SIG-M5 treated with dmso at 0.1 percent for 504 hours (cell line): ENCODE measurements around the gene BEST2.
A peak's percentile ranks its signal among the peaks of the same experiment; 100 is the strongest.
"Not testable (repeated sequence)": the region's sequence is repeated elsewhere in the genome, so short reads cannot be mapped to it uniquely, and the experiment has no call there.

Source experiments
- DNase-seq: peaks from one replicate; lab custom pipeline; 2025; ENCODE audit not compliant: unreplicated experiment; lab: John Stamatoyannopoulos, UW

The BEST2 gene

DNA sequence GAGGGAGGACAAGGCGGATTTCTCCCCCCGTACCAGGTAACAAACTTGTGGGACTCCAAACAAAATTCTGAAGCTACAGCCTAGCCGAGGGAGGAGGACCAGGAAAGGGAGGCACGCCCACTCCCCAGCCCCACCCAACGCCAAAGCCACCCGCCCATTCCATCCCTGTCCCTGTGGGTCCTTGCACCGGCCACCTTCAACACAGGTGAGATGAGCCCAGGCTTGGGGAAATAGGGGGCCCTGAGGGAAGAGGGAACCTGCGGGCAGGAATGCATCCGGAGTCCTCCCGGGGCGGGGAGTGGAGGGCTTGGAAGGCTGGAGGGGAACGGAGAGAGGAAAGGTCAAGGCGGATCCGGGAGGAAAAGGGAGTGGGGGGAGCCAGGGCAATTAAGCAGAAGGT lies at the start of gene BEST2:
BEST2 (plus strand) TSS at position 157 of the 400 bp plus-strand sequence. CDS start 802 bp downstream, outside the sequence.
- no peak for DNase-seq

DNA sequence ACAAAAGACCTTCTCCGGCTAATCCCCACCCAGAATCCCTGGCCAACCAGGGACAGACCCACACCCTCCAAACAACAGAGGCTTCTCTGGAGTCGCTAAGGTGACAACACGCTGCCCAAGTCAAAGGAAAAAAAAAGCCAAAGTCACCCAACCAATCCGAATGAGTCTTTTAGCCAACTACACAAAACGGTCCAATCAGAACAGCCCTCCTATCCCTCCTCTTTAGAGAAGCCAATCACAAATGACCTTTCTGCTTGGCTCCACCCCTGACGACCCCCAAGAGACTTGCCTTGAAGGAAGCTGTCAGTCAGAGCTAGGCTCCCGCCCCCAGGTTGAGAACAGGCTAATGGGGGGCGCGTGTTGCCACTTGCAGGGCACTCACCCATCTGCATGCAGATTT lies 48.5 kb upstream of the BEST2 start:
- DNase-seq: peak; percentile 37

DNA sequence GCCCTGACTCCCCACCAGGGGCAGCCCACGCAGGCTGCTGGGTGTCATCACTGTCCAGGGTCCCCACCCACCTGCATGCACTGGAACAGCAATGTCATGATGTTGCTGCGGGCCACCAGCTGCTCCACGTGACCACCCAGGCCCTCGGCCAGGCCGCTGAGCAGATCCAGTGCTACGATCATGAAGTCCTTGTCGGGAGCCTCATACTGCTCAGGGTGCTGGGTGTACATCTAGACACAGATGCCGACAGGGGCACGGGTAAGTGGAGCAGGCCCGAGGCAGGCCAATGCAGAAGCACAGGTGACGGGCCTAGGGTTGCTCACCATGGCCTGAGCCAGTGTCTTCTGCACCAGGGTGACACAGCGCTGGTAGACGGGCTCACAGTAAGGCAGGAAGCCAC lies 46.4 kb upstream of the BEST2 start:
- no peak for DNase-seq

GRCh38 chr19:12705654-12706331 lies 45.8 kb upstream of the BEST2 start:
- no peak for DNase-seq

DNA sequence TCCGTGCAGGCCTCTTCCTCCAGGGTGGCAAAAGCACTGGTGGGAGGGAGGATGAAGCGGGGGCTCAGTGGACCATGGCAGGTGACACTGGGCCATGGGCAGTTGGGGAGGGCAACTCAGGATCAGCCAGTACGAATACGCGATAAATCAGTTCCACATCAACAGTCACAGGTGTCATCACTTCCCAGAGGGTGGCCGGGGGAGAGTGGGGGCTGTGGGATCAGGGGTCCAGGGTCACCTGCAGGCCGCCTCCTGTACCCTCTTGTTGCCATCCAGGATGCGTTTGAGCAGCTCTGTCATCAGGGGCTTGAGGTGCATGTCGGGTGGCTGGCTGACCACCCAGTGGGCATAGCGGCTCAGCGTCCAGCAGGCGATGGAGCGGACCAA lies 45.3 kb upstream of the BEST2 start:
- no peak for DNase-seq

- DNase-seq: no peak
These were observed 43.0 kb upstream of the BEST2 start for GRCh38 chr19:12708641-12709040.

DNA sequence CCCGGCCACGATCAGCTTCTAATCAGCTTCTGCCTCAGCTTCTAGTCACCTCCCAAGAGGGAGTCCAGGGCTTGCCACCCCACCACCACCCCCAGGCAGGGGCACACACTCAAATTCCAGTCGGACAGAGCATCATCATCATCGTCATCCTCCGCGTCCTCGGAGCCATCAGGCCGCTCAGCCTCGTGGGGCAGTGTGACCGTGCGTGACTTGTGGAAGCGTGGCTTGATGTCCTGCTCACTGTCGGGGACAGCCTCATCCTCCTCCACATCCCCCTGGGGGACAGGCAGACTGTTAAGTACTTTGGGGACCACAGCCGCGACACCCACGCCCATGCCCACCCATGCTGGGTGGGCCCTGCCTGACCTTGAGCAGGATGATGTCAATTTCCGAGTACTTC lies 40.4 kb upstream of the BEST2 start:
- DNase-seq: no peak

DNA sequence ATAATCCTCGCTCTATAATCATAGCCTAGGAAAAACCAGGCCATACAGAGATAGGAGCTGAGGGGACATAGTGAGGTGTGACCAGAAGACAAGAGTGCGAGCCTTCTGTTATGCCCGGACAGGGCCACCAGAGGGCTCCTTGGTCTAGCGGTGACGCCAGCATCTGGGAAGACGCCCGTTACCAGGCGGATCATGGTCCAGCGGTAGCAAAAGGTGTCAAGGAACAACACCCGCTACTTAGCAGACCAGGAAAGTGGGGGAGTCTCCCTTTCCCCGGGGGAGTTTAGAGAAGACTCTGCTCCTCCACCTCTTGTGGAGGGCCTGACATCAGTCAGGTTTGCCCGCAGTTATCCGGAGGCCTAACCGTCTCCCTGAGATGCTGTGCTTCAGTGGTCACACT lies 39.5 kb upstream of the BEST2 start:
- not testable (repeated sequence) for DNase-seq

DNA sequence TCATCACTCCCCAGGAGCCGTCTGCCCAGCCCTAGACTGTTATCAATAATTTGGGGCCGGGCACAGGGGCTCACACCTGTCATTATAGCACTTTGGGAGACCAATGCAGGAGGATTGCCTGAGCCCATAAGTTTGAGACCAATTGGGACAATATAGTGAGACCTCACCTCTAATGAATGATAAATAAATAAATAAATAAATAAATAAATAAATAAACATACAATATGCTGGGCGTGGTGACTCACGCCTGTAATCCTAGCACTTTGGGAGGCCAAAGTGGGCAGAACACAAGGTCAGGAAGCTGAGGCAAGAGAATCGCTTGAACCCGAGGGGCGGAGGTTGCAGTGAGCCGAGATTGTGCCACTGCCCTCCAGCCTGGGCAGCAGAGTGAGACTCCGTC lies 38.3 kb upstream of the BEST2 start:
- not testable (repeated sequence) for DNase-seq

DNA sequence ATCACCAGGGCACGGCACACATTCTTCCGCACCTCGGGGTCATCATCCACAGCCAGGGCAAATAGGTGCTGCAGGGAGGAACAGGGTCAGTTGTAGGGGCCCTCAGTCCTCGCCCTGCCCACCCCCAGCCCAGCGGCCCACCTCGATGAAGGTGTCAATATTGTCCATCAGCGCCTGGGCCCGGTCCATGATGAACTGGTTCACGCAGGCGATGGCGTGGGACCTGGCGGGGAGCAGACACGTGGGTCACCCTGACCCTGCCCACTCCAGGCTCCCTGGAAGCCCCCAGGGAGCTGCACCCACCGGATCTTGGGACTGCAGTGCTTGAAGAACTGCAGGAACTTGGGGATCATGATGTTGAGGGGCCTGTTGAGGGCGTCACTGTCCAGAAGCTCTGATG lies 36.5 kb upstream of the BEST2 start:
- no peak for DNase-seq

DNA sequence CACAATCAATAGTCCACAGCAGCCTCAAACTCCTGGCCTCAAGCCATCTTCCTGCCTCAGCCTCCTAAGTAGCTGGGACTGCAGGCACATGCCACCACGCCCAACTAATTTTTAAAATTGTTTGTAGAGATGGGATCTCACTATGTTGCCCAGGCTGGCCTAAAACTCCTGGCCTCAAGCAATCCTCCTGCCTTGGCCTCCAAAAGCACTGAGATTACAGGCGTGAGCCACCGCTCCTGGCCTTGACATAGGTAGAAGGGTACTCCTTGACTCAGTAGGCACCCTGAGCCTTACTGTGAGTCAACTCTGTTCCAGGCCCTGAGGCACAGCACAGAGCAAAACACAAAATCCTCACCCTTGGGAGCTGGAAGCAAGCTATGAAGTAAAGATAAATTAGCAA lies 35.7 kb upstream of the BEST2 start:
- DNase-seq: no peak

- DNase-seq: no peak
These were observed 31.3 kb upstream of the BEST2 start for GRCh38 chr19:12720296-12720695.

DNA sequence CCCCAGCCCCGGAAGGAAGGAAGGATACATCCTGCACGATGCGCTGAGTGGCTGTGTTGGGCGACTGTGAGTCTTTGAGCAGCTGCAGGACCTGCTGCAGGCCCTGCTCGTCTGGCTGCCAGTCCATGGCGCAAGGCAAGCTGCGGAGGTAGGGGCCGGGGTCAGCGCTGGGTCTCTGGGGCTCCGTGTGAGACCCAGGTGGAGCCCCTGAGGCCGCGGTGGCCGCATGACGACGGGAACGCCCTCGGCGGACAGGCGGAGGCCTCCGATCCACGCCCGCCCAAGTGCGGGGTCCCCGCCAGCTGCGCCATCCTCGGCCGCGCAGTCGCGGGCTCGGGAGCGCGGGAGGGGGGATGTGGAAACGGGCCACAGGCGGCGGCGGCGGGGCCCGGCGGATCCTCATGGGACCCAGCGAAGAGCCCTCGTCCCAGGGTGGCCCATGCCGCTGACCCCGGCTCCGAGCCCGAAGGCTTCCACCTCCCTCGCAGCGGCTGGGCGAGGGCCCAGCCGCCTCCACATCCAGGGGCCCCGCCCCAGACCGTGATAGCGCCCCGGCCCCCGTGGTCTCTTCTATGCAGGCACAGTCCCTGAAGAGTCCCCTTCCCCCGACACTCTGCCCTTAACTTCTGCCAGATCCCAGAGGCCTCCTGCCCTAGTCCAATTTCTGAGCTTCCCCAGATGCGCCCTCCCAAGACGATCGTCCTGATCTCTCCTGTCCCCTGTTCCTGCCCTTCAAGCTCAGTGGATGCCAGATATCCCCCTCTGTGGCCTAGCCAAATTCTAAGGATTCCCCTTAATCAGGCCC lies 30.5 kb upstream of the BEST2 start:
- DNase-seq: no peak

DNA sequence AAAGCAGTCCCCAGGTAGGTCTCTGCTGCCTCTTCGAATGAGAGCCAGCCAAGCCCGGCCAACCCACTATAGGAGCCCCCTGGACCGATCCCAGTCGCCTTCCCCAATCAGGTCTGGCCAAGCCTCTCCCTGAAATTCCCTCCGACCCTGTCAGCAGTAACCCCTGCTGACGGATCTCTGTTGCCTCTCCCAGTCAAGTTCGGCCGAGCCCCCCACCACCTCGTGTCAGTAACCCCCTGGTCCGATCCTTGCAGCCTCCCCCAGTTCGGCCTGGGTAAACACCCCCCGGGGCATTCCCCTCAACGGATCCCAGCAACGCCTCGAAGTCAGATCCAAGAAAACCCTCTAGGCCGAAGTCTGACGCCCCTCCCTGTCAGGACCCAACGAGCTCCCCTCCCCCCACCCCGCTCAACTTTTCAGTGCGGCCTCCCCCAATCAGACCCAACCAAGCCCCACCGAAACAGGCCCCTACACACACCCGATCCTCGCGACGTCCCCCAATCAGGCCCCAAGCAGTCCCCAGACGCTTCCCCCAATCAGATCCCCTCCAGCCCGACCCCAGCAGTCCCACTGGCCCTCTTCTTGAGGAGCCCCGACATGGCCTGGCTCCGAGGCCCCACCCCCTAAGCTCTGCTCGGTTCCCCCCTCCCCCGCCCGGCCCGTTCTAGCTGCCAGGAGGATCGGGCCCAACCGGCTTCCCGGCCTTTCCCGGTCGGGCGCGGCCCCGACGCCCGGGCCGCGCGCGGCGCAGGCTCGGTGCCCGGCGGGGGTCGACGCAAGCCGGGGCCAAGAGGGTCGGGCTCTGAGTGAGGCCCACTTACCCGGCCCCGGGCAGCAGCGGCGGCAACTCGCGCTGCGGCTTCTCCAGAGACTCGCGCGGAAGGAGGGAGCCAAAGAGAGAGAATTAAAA lies 29.7 kb upstream of the BEST2 start:
- DNase-seq: peak; percentile 21

DNA sequence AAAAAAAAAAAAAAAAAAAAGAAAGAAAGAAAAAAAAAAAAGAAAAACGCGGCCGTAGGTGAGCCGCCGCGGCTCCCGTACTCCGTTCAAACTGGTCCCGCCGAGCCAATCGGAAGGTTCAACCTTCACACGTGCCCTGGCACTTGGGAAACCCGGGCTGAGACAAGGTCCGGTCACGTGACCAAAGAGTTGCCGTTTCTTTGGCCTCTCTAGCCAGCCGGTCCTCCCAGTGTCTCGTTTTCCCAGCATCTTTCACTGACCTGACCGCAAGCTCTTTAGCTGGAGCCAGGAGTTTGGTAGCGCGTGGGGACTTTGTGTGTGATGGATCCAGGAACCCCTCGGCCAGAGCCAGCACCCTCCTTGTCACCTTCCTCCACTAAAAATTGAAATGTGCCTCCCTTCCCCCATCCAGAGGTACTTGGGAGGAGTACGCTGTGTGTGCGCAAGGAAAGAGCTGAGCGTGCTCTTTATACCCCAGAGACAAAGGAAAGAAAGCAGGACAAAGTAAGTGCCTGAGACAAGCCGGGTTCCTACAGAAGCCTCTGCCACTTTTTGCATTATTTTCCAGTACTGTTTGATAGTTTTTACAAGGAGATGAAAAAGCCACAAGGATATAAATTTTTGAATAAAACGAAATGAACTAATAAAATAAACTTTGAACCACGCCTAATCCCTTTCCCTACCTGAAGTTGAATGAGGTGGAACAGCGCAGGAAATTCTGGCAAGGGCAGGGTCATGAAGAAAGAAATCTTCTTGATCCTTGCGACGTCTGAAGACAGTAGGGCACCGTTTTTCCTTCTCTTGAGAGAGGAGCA lies 28.8 kb upstream of the BEST2 start:
- DNase-seq: peak; percentile 98

- peak; percentile 13 for DNase-seq
These were observed 28.3 kb upstream of the BEST2 start for GRCh38 chr19:12723381-12723640.

DNA sequence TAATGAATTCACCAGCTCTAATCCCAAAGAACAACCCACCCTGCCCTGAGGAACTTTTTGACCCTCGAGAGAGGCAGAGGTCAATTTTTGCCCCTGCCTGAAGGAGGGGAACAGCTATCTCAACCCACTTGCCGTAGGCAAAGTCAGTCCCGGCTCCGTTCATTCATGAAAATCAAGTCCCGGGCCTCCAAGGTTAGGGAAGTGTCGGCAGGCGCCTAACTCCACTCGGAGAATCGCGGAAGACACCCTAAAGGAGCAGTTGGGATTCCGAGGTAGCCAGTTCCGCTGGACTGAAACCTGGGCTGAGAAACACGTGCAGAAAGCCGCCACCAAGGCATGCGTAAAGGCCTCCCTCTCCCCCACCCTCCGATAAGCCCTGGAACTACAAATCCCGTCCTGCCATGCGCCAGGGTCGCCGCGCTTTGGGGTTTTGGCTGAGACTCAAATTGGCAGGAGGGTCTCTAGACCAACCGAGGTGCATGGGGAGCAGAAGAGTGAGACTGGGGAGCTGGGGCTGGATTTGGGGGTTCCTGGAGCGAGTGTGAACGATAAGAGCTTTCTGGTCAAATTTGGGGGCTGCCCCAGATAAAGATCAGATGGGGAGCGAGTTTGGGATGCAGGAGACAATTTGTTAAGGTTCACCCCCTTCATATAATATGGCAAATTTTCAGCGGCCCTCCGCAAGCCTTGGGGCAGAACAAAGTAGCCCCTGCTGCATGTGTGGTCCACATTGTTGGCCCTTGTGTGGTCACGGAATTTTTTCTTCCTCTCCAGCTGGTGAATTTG lies 27.8 kb upstream of the BEST2 start, which contains the start of gene TNPO2:
TNPO2 (minus strand) TSS at position 292 of the 786 bp plus-strand sequence. CDS start 2,955 bp downstream, outside the sequence.
- DNase-seq: peak; percentile 78

DNA sequence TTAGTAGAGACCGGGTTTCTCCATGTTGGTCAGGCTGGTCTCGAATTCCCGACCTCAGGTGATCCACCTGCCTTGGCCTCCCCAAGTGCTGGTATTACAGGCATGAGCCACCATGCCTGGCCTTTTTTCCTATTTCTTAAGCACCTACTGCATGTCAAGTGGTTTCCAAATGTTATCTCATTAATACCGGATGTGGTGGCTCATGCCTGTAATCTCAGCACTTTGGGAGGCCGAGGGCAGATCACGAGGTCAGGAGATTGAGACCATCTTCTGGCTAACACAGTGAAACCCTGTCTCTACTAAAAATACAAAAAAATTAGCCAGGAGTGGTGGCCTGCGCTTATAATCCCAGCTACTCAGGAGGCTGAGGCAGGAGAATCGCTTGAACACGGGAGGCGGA lies 26.0 kb upstream of the BEST2 start:
- not testable (repeated sequence) for DNase-seq

- no peak for DNase-seq
These were observed 24.6 kb upstream of the BEST2 start for GRCh38 chr19:12726988-12727316.

DNA sequence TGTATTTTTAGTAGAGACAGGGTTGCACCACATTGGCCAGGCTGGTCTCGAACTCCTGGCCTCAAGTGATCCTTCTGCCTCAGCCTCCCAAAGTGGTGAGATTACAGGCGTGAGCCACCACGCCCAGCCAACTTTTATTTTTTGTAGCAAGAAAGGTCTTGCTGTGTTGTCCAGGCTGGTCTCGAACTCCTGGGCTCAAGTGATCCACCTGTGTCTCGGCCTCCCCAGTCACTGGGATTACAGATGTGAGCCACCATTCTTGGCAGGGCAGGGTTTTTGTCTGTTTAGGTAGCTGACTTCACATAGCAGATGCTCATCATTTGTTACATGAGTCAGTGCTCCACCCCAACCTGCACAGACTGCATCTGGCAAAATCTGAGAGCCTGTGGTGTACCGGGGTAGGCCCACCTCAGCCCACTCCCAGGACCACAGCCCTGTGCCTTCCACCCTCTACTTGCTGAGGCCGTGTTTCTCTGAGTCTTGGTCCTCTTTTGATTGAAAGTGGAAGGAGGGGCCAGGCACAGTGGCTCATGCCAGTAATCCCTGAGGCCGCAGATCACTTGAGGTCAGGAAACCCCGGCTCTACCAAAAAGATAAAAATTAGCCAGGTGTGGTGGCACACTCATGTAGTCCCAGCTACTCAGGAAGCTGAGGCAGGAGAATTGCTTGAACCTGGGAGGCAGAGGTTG lies 23.7 kb upstream of the BEST2 start:
- no peak for DNase-seq
